Body of pancreas (tissue), 4 donors: ENCODE data around the gene NGLY1.

ENCODE experiments used
- CTCF ChIP-seq, 7 experiments: fragments of 450-650 bp in 4 of 7; fragments of 200-600 bp in 3 of 7; sonication (generic) in 3 of 7; IDR thresholded peaks; one replicate each; pipeline ENCODE4 v1.5.1; 2016 to 2019; ENCODE audit warnings: antibody characterized with exemption in 7 of 7
- POLR2A ChIP-seq, 3 donors: fragments of 450-650 bp; IDR thresholded peaks; one replicate each; pipeline ENCODE4 v1.6.1; 2016; ENCODE audit warnings: antibody characterized with exemption in 3 of 3, mild to moderate bottlenecking in 2 of 3

GRCh38 chr3:25744470-25744869 lies 38.8 kb downstream of the NGLY1 start:
- TF ChIP-seq CTCF (IDR thresholded peaks at IDR 0.05) (no peak), POLR2A (IDR thresholded peaks at IDR 0.05) (no peak)
